Endodermal cell (in vitro differentiated cells): Measurements from ENCODE around the gene CCDC106. TPM values are rescaled to one million over a fixed set of nuclear protein-coding genes. Genes with fewer than 3 reads are reported as not detected.

Source experiments
- DNase-seq: peaks from one replicate; pipeline ENCODE4 v3.0.0-alpha.2; 2017
- H3K27ac ChIP-seq: 2 replicates; pipeline ENCODE4 v1.5.1; 2013; ENCODE audit warnings: mild to moderate bottlenecking, low read depth, low read length, moderate library complexity
- H3K27me3 ChIP-seq: 2 replicates; pipeline ENCODE4 v1.6.1; 2013; ENCODE audit warnings: mild to moderate bottlenecking, low read length, moderate library complexity; ENCODE audit not compliant: insufficient read depth, control insufficient read depth, poor library complexity, severe bottlenecking
- H3K36me3 ChIP-seq: 2 replicates; pipeline ENCODE4 v1.7.0; 2013; ENCODE audit warnings: mild to moderate bottlenecking, low read length, moderate library complexity; ENCODE audit not compliant: control insufficient read depth, insufficient read depth
- H3K4me1 ChIP-seq: one replicate; pipeline ENCODE4 v1.7.0; 2013; ENCODE audit warnings: low read length; ENCODE audit not compliant: control insufficient read depth, insufficient read depth
- H3K4me3 ChIP-seq: 2 replicates; pipeline ENCODE4 v1.5.1; 2013; ENCODE audit warnings: mild to moderate bottlenecking, low read length, moderate library complexity
- H3K9ac ChIP-seq: 2 replicates; pipeline ENCODE4 v1.6.1; 2013; ENCODE audit warnings: mild to moderate bottlenecking, low read length, moderate library complexity; ENCODE audit not compliant: poor library complexity, severe bottlenecking; ENCODE audit errors: extremely low read depth
- H3K9me3 ChIP-seq: 2 replicates; pipeline ENCODE4 v1.6.1; 2013; ENCODE audit warnings: mild to moderate bottlenecking, low read length, moderate library complexity; ENCODE audit not compliant: control insufficient read depth
- H3K27ac Mint-ChIP-seq: 2 replicates; pipeline ENCODE4 v1.8.0; 2020; ENCODE audit warnings: mixed read lengths
- H3K27me3 Mint-ChIP-seq: 2 replicates; pipeline ENCODE4 v1.8.0; 2021; ENCODE audit warnings: mild to moderate bottlenecking, mixed read lengths; ENCODE audit not compliant: insufficient read depth
- H3K36me3 Mint-ChIP-seq: 2 replicates; pipeline ENCODE4 v1.8.0; 2020; ENCODE audit warnings: low read depth, mixed read lengths
- H3K4me1 Mint-ChIP-seq: 2 replicates; pipeline ENCODE4 v1.8.0; 2020; ENCODE audit warnings: mixed read lengths
- H3K4me3 Mint-ChIP-seq: 2 replicates; pipeline ENCODE4 v1.8.0; 2020; ENCODE audit warnings: mild to moderate bottlenecking, moderate library complexity, mixed read lengths
- H3K9me3 Mint-ChIP-seq: 2 replicates; pipeline ENCODE4 v1.8.0; 2020; ENCODE audit warnings: mild to moderate bottlenecking, mixed read lengths
- CTCF ChIP-seq: fragments of 200-600 bp; sonication (generic); conservative IDR thresholded peaks from 2 replicates; pipeline ENCODE4 v1.5.0; 2021; ENCODE audit warnings: antibody characterized with exemption, mild to moderate bottlenecking
- WGBS, 2 experiments: methylation state at CpG; one replicate each; pipeline versions ENCODE4 v1.1.5 to v1.1.7; 2013; ENCODE audit warnings: missing lambda C conversion rate in 2 of 2, mixed read lengths in 1 of 2; ENCODE audit not compliant: insufficient coverage in 1 of 2, insufficient read length in 1 of 2; 5-methylcytosine and 5-hydroxymethylcytosine counted together
- total RNA-seq, 2 donors: library from RNA; stranded (reverse); fragmentation: NEBNext Ultra II Directional in 1 of 2; extraction: Animal tissue kit (Norgen Biotek cat#: 25700) in 1 of 2; gene quantifications; 2 replicates in 1 of 2; 3 replicates in 1 of 2; pipeline ENCODE4 v1.2.1, GENCODE V29; 2021

CCDC106 gene
- total RNA-seq, 2 donors from 2014 or later, result 18.0 to 24.9 TPM

GRCh38 chr19:55690109-55690768 is 42.2 kb downstream of the CCDC106 start:
- no peak for DNase-seq
- H3K27ac Mint-ChIP-seq, result no peak overlapping the region
- Histone ChIP-seq H3K4me1 (no peaks in the 10 kb centered on the region), H3K4me3 (no peak overlapping the region), H3K27me3 (no peaks in the 10 kb centered on the region), H3K36me3 (peaks cover 46% of the 10 kb centered on the region), H3K27ac (no peak overlapping the region), H3K9me3 (no peaks in the 10 kb centered on the region), H3K9ac (no peak overlapping the region)
- TF ChIP-seq CTCF, result no peak
- H3K27me3 Mint-ChIP-seq, result no peaks in the 10 kb centered on the region
- H3K4me1 Mint-ChIP-seq, result no peaks in the 10 kb centered on the region
- 94 to 96% methylated on average over 19 to 25 of the region's 25 CpGs for whole genome bisulfite sequencing, 2 experiments
- no peak overlapping the region for H3K4me3 Mint-ChIP-seq
- H3K36me3 Mint-ChIP-seq, result peaks cover 35% of the 10 kb centered on the region
- H3K9me3 Mint-ChIP-seq, result no peaks in the 10 kb centered on the region

- WGBS, 2 experiments, result 96 to 97% methylated on average over 17 to 31 of the region's 31 CpGs
- no peak overlapping the region for H3K27ac ChIP-seq
- no peak overlapping the region for H3K4me3 ChIP-seq
- H3K4me3 Mint-ChIP-seq, result no peak overlapping the region
- no peak overlapping the region for H3K27ac Mint-ChIP-seq
- no peaks in the 10 kb centered on the region for H3K27me3 Mint-ChIP-seq
- no peaks in the 10 kb centered on the region for H3K9me3 Mint-ChIP-seq
- no peaks in the 10 kb centered on the region for H3K4me1 Mint-ChIP-seq
- peaks cover 36% of the 10 kb centered on the region for H3K36me3 Mint-ChIP-seq
- H3K27me3 ChIP-seq, result no peaks in the 10 kb centered on the region
- no peak for DNase-seq
- no peak for TF ChIP-seq CTCF
- peaks cover 46% of the 10 kb centered on the region for H3K36me3 ChIP-seq
- H3K4me1 ChIP-seq, result no peaks in the 10 kb centered on the region
- no peak overlapping the region for H3K9ac ChIP-seq
- no peaks in the 10 kb centered on the region for H3K9me3 ChIP-seq
These were observed 42.9 kb downstream of the CCDC106 start for GRCh38 chr19:55690769-55691545.

- no peak overlapping the region for H3K27ac Mint-ChIP-seq
- no peaks in the 10 kb centered on the region for H3K4me1 ChIP-seq
- H3K4me1 Mint-ChIP-seq, result no peaks in the 10 kb centered on the region
- 95 to 97% methylated on average over 12 to 31 of the region's 31 CpGs for WGBS, 2 experiments
- no peak overlapping the region for H3K27ac ChIP-seq
- H3K9ac ChIP-seq, result no peak overlapping the region
- no peak overlapping the region for H3K4me3 ChIP-seq
- H3K27me3 ChIP-seq, result no peaks in the 10 kb centered on the region
- no peaks in the 10 kb centered on the region for H3K9me3 ChIP-seq
- no peak for TF ChIP-seq CTCF
- H3K27me3 Mint-ChIP-seq, result no peaks in the 10 kb centered on the region
- no peak for DNase-seq
- H3K9me3 Mint-ChIP-seq, result no peaks in the 10 kb centered on the region
- H3K36me3 Mint-ChIP-seq, result peaks cover 37% of the 10 kb centered on the region
- no peak overlapping the region for H3K4me3 Mint-ChIP-seq
- H3K36me3 ChIP-seq, result peaks cover 38% of the 10 kb centered on the region
These were observed 43.8 kb downstream of the CCDC106 start for GRCh38 chr19:55691561-55692481.
